Measurements from ENCODE around the gene AQP11.

Gene AQP11

DNA sequence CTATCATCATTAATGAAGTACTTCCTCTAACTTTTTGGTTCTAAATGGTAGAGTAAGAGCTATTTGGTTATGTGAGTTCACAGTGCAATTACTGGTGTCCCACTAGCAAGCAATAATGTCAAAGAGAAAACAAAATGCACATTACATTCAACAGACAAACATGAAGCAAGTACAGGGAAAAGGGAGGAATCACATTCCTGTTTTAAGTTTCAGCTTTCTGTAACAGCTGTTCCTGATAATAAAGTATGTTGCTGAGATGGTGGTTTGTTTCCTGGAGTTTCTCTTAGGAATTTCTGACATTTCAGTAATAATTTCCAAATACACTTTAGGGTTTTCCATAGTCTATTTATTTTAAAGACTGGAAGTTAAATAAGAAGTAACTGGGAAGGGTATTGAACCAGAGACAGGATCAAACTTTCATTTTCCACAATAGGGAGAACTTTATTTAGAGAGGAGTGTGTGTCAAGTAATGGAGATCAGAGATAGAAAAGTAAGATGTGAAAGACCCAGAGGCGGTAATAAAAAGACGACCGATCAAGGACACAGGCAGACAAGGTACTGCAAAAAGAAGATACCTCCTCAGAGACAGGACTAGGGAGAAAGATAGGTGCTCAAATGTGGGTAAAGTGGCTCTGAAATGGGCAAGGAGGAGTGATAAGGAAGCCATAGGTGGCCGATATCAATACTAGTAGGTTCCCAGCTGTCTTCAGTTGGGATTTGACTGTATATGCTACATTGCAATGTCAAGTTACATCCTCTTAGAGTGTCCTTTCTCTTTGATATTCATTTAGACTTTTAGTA lies 68.7 kb downstream of the AQP11 start:
- no peak for DNase-seq (ENCODE audit: low read depth)
